Measurements from ENCODE around the gene CPD.
A peak's percentile ranks its signal among the peaks of the same experiment; 100 is the strongest.

The CPD gene

GRCh38 chr17:30476726-30477082 lies 98.0 kb downstream of the CPD start:
- peak overlapping the region; percentile 91 for H3K4me3 ChIP-seq (ENCODE audit: low read length)
- DNase-seq (ENCODE audit: low read depth), result no peak
- TF ChIP-seq, protein P1, sequence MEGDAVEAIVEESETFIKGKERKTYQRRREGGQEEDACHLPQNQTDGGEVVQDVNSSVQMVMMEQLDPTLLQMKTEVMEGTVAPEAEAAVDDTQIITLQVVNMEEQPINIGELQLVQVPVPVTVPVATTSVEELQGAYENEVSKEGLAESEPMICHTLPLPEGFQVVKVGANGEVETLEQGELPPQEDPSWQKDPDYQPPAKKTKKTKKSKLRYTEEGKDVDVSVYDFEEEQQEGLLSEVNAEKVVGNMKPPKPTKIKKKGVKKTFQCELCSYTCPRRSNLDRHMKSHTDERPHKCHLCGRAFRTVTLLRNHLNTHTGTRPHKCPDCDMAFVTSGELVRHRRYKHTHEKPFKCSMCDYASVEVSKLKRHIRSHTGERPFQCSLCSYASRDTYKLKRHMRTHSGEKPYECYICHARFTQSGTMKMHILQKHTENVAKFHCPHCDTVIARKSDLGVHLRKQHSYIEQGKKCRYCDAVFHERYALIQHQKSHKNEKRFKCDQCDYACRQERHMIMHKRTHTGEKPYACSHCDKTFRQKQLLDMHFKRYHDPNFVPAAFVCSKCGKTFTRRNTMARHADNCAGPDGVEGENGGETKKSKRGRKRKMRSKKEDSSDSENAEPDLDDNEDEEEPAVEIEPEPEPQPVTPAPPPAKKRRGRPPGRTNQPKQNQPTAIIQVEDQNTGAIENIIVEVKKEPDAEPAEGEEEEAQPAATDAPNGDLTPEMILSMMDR (IDR thresholded peaks at IDR 0.05; ENCODE audit: insufficient read depth, low read depth, low read length, missing control alignments), result no peak

DNA sequence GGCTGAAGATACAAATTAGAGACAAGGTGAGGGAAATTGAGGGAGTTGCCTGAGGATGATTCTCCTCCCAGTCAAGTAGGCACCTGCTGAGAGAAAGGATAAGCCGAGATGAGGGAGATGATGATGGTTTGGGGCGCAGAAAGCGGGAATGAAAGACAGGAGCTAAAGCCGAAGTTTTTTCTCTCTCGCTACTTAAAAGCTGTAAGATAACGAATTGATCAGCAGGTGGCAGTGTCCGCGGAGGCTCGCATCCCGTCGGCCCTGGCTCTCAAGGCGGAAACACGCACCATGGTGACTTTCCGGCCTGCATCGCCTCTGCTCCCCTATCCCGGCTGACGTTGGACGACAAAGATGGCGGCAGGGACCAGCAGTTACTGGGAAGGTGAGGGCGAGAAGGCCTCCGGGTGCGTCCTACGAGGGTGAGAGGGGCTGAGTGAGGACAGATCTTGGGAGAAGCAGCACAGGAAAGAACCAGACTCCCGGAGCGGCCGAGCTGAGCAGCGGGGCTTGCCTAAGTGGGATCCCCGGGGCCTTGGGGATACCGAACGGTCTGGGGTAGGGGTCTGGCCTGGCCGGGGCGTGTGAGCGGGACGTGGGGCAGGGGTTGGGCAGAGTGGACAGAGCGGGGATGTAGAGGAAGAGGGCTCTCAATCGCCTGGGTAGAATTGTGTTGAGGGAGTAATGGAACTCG lies 98.5 kb downstream of the CPD start, which contains the start of gene GOSR1:
TSS of gene GOSR1 (plus strand) at position 326 of the 691 bp plus-strand sequence. CDS start at position 352, 26 bp downstream.
- H3K4me3 ChIP-seq (ENCODE audit: low read length), result peak within 1 kb of the TSS; percentile 91
- DNase-seq (ENCODE audit: low read depth), result peak; percentile 97
- TF ChIP-seq, protein P1 (IDR thresholded peaks at IDR 0.05; ENCODE audit: insufficient read depth, low read depth, low read length, missing control alignments), result peak; percentile 79

- DNase-seq (ENCODE audit: low read depth), result peak; percentile 19
- TF ChIP-seq, protein P1 (IDR thresholded peaks at IDR 0.05; ENCODE audit: insufficient read depth, low read depth, low read length, missing control alignments), result no peak
- peak overlapping the region; percentile 91 for H3K4me3 ChIP-seq (ENCODE audit: low read length)
These were observed 99.0 kb downstream of the CPD start for GRCh38 chr17:30477774-30478115.

DNA sequence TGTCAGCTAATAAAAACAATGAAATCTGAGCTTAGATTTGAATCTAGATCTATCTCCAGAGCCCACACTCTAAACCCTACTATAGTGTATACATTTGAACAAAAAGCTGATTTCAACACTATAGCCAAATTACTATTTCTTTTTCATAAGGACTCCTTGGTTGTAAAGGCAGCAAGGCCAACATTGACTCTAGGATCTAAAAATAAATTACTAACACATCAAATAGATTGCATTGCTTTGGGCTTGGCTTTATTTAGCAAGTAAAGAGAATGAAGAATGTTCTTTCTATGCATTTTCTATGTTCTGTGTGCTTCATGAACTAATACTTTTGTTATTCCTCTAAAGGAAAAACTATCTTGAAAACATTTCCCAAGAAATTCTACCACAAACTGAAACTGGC lies 103.8 kb downstream of the CPD start:
- TF ChIP-seq, protein P1 (IDR thresholded peaks at IDR 0.05; ENCODE audit: insufficient read depth, low read depth, low read length, missing control alignments), result no peak
- no peak for DNase-seq (ENCODE audit: low read depth)
- H3K4me3 ChIP-seq (ENCODE audit: low read length), result no peak overlapping the region

DNA sequence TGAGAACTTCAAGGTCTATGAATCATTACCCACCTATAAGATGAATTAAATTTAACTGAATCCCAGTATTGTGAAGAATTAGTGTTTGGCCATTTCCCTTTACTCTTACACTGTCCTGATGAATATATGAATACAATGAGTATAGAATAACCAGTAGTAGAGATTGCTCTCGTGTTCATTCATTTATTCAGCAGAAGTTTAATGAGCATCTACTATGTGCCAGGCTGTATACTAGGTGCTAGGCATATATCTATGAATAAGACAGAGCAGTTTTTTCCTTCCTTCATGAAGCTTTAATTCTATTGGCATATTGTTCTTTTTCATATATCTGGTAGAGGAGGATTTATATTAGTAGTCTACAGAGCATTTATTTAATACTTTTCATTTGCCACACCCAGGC lies 104.4 kb downstream of the CPD start:
- TF ChIP-seq, protein P1 (IDR thresholded peaks at IDR 0.05; ENCODE audit: insufficient read depth, low read depth, low read length, missing control alignments), result no peak
- no peak overlapping the region for H3K4me3 ChIP-seq (ENCODE audit: low read length)
- no peak for DNase-seq (ENCODE audit: low read depth)

- no peak for DNase-seq (ENCODE audit: low read depth)
- H3K4me3 ChIP-seq (ENCODE audit: low read length), result no peak overlapping the region
- TF ChIP-seq, protein P1 (IDR thresholded peaks at IDR 0.05; ENCODE audit: insufficient read depth, low read depth, low read length, missing control alignments), result no peak
These were observed 115.1 kb downstream of the CPD start for GRCh38 chr17:30493780-30494179.

DNA sequence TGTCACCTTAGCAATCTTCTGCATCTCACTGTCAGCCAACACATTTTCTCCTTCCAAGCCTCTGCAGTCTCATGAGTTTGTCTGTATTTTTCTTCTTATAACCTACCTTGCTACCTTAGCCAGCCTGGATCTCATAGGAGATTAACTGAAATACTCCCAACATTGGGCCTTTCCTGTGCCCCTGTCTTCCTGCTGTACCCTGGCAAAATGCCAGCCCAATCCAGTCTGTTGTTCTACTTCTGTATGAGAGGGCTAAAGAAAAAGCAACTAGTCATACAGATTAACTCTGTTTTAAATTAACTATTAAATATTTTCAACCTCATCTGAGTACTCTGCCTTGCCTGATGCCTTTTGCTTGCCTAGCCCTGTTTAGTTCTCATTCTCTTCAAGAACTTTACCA lies 116.9 kb downstream of the CPD start:
- DNase-seq (ENCODE audit: low read depth), result no peak
- no peak overlapping the region for H3K4me3 ChIP-seq (ENCODE audit: low read length)
- TF ChIP-seq, protein P1 (IDR thresholded peaks at IDR 0.05; ENCODE audit: insufficient read depth, low read depth, low read length, missing control alignments), result no peak
